CD4-positive, alpha-beta T cell treated with Interferon alpha-2 for 1 hour (primary cell): ENCODE measurements around the gene EN2.

Experiments used
- DNase-seq, 2 donors: peaks; one replicate each; pipeline ENCODE4 v3.0.0-alpha.2; 2020 to 2022

EN2 gene

DNA sequence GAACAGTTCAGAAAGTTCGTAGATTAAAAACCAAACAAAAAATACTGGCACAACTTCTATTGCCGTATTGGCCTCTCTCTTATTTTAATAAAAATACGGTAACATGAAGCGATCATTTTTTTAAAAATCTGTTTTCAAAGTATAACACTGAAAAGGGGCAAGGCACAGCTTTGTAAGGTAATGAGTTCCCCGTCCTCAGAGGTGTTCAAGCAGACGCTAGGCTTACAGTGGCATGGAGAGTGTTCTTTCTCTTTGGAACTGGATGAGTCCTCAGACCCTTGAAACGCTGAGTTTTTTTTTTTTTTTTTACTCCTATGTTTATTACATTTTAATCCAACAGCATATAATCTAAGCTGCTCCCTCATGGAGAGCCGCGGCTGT lies 7.8 kb downstream of the EN2 start:
- DNase-seq = no peak

- no peak for DNase-seq
Observed at GRCh38 chr7:155466142-155466813, 8.3 kb downstream of the EN2 start.

- DNase-seq = no peak
Observed at GRCh38 chr7:155466814-155467733, 9.1 kb downstream of the EN2 start.

DNA sequence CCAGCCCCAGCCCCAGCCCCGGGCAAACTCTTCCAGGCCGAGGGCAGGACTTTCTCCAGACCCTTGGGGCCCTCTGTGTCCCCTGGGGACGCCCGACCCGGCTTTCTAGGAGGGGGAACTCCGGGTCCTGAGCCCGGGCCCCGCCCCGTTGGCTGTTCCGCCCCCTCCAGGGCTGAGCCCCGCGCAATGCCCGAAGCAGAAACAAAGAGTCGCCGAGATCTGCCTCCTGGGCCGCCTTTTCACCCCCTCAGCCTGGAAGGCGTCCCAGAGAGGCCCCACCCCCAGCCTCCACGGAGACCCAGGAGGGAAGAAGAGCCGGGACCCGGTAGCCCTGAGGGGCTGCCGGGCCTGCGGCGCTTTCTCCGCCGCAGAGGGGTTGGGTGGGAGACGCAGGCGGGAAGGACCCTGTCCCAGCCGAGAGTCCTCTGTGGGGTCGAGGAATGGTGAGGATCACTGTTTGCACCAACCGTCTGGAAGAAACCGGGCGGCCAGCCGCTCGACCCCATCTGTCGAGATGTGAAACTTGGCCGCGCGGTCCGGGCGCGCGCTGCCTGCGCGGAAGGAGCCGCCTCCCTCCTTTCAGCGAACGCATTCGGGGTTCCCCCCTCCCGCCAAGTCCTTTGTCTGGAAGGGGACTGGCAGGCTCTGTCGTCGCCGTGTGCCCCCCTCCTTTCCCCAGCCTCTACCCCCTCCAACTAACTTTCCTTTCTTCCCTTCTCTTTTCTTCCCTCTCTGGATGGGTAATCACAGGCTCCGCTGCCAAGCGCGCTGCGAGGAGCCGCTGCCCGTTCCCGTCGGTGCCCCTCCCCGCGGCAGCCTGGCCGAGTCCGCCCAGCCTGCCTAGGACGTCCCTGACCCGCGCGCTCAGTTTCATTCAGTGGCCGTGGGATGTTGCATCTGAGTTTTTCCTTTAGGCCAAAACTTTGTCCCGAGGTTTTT lies 10.2 kb downstream of the EN2 start:
- no peak for DNase-seq

DNA sequence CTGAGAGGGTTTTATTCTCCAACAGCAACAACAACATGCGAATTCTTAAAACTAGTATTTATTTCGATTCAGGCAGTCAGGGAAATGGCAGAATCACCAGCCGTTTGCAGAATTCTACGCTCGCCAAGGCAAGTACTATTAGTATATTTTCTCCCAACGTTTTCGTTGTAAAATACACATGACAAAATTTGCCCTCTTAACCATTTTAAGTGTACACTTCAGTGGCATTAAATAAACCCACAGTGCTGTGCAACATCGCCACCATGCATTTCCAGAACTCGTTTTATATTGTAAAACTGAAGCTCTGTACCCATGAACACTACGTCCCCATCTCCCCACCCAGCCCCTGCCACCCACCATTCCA lies 10.8 kb downstream of the EN2 start:
- DNase-seq = no peak

- no peak for DNase-seq
Observed at GRCh38 chr7:155469311-155470185, 11.6 kb downstream of the EN2 start.

DNA sequence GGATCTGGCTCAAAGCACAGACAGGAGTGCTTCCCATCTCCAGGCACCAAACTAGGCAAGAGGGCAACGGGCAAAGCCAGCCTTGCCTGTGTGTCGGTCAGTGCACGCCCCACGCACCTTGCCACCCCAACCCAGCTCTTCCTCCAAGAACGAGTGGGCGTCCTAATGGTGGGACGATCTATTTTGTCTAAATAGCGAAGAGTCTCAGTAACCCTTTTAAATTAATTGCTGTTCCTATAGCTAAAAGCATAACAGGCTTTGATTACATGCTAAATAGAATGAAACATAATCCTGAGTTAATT lies 12.2 kb downstream of the EN2 start:
- DNase-seq = no peak

GRCh38 chr7:155470686-155471638 lies 13.0 kb downstream of the EN2 start:
- DNase-seq = no peak

- DNase-seq = no peak
Observed at GRCh38 chr7:155471718-155472117, 13.8 kb downstream of the EN2 start.

- DNase-seq = no peak
Observed at GRCh38 chr7:155477476-155477875, 19.5 kb downstream of the EN2 start.

- no peak for DNase-seq
Observed at GRCh38 chr7:155481764-155482163, 23.8 kb downstream of the EN2 start.

DNA sequence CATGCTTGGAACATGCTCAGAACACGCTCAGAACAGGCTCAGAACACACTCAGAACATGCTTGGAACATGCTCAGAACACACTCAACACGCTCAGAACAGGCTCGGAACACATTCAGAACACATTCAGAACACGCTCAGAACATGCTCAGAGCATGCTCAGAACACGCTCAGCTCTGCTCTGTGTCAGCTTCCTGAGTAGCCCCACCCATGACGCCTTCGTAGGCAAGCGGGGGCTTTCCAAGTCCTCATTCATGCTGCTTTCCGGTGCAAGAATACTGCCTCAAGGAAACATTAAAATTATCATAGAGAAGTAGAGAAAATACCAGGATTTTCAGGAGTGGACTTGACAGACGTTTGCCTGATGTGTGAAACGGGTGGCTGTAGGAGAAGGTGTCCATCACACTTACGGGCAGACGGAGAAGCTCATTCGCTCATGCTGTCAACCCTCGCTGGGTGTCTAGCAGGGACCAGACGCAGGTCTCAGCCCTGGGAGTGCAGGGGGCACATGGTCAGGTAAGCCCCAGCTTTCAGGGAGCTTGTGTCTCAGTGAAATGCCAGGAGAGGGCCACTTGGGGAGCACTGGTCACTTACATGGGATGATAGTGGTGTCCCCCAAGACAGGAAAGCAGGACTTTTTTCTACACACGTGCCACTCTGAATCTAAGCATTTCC lies 24.7 kb downstream of the EN2 start:
- no peak for DNase-seq

GRCh38 chr7:155483245-155483644 lies 25.3 kb downstream of the EN2 start:
- no peak for DNase-seq

DNA sequence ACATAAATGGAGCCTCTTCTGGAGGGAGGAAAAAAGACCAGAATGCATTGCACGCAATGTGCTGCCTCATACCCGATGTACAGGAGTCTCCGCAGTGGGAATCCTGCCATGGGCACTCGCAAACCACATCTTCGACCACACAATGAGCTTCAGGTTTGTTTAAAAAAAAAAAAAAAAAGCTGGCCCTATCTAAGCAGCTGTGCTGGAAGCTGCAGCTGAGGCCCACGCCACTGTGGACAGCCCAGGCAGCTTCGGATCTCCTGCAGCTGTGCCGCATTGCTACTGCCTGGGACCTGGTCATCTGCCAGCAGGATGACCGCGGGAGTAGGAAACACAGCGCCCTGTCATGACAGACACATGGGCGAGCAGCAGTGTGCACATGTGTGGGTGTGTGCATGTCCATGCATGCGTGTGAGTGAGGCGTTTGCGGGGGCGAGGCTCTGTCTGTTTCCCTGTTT lies 26.0 kb downstream of the EN2 start:
- DNase-seq = no peak

GRCh38 chr7:155484483-155485399 lies 26.8 kb downstream of the EN2 start:
- DNase-seq = no peak

GRCh38 chr7:155486783-155487508 lies 29.0 kb downstream of the EN2 start:
- DNase-seq = no peak

DNA sequence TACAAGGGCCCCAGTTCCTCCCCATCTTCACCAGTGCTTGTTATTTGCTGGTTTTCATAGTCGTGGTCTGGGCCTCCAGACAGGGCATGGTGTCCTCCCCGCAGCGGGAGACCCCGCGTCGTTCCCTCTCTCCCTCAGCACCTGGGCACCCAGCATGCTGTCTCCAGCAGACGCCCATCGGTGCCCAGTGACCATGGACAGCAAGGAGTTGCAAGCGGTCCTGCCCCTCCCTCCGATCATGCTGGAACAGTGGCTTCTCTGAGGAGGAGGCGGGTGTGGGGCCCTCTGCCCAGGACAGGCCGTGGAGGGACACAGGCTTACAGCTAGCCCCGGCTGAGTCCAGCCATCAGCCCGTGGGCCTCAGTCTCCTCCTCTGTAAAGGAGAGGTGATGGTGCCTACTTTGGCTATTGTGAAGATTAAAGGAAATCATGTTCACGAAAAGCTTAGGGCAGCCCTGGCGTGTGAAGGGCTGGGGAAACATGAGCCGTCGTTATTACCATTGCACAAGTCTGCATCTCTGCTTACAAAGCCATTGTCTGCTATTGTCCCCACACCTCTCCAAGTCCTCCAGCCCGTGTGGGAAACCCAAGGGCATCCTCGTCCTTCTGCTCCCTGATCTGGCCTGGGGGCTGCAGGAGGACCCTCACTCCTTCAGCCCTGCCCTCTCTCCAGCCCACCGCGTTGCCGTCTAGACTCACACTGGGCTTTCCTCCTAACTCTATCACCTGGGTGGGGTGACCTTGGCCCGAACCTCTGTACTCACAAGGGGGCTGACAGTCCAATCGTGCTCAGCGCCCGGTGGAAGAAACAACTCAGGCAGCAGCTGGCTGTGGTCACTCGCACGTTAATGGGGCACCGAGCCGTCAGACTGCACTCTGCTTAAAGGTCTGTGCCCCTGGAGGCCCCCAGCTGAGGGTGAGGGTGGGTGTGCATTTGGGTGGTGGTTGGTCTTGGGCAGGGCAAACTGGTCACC lies 29.9 kb downstream of the EN2 start:
- DNase-seq = no peak
